T-helper 2 cell treated with Interferon-gamma antibody and Interleukin-4, amounts not matched to agents 100 ng/mL and 5 ng/mL, for 36 hours (primary cell): Measurements from ENCODE around the gene IQSEC1. TPM values are rescaled to one million over a fixed set of nuclear protein-coding genes. Genes with fewer than 3 reads are reported as not detected.

Experiments used
- intact Hi-C: fragments of 100-400 bp; cut with micrococcal nuclease; formaldehyde crosslinking; loops from one replicate; pipeline ENCODE4 v1.15.1; 2023
- total RNA-seq: library from RNA; stranded (reverse); gene quantifications from 2 replicates; pipeline ENCODE4 v1.2.3, GENCODE V29; 2022

Gene IQSEC1
- total RNA-seq, 1 donor from 2014 or later, result 50.3 TPM

GRCh38 chr3:13031621-13032020, 41.6 kb downstream of the IQSEC1 start:
- intact Hi-C loops, result no loop called here

GRCh38 chr3:13030684-13031083, 42.5 kb downstream of the IQSEC1 start:
- intact Hi-C loops, result no loop called here

DNA sequence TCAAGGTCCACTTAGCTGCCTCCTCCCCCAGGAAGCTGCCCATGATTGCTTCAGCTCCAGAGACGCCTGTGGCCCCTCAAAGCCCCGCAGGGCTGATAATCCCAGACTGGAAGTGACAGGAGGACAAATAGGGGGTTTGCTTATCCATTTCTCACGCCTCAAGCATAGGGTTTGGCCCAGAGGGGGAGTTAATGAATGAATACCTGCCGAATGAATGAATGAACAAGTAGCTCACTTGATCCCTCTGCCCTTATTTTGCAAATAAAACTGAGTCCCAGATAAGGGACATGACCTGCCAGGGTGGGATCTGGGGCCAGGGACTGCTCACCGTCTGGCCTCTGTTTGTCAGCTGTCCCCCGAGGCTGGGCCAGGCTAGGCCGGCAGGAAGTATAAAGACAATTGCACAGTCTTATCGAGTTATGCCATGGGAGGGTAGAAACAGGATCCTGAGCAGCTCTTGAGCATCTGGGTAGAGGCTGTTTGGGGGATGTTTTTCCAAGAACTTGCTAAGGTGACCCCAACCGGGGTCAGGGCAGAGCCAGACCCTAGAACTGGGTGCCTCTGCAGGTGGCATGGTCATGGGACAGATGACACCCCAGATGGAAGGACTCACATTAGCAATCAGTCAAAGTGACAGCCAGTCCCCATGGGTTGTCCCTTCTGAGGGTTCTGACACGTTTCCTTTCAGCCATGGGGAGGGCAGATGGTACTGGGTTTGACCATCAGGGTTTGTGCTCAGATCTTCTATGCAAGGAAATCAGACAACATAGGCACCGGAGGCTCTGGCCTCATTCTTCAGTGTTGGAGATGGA, 45.0 kb downstream of the IQSEC1 start:
- intact Hi-C loops, result no loop called here

DNA sequence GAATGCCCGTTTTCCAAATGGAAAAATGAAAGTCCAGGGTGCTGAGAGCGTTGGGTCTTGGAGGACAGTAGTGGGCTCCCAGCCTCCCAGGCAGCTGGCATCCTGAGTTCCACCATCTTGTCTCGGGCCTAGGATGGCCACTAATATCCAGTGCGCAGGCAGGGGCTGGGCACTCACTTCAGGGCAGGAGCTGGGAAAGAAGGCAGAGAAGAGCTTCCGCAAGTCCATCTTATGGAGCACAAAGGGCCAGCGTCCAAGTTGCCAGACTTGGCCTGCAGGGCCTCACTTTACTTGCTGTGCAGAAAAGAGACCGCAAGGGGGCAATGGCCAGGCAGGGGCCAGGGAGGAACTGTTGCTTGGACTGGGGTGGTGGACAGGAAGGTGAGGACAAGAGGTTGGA, 46.1 kb downstream of the IQSEC1 start:
- intact Hi-C loops, result no loop called here

GRCh38 chr3:13026534-13026933, 46.7 kb downstream of the IQSEC1 start:
- intact Hi-C loops, result no loop called here

DNA sequence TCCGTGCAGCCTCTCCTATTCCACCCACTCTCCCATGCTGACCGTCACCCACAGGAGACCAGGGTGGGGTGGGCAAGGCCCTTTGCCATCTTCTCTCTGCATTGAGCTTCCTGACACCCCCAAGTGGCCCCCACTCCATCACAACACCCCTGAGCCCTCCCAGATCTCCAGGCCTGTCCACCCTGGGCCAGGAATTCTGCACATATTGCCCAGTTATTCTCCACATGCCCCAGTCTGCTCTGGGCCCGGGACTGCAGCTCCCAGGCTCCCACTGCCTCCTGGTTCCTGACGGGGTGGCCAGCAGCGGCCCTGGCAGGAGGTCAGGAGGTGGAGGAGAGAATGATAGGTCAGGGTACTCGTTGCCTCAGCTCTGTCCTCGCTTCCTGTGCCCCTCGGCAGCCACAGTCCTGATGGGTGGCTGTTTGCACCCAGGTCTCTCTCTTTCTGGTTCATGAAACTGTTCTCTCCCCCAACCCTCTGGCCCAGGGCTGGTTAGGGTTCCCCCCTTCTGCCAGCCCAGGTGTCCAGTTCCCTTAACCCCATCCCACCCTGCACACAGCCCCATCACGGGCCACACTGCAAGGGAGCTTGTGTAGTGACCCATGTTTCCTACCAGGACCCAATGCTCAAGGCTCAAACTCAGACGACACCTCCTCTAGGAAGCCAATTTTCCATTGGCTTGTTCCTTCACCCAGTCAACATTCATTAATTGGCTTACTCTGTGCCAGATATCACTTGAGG, 47.3 kb downstream of the IQSEC1 start:
- intact Hi-C loops, result no loop called here

GRCh38 chr3:13025090-13025489, 48.1 kb downstream of the IQSEC1 start:
- intact Hi-C loops, result no loop called here

- intact Hi-C loops, result no loop called here
These were observed 48.5 kb downstream of the IQSEC1 start for GRCh38 chr3:13024765-13025065.

DNA sequence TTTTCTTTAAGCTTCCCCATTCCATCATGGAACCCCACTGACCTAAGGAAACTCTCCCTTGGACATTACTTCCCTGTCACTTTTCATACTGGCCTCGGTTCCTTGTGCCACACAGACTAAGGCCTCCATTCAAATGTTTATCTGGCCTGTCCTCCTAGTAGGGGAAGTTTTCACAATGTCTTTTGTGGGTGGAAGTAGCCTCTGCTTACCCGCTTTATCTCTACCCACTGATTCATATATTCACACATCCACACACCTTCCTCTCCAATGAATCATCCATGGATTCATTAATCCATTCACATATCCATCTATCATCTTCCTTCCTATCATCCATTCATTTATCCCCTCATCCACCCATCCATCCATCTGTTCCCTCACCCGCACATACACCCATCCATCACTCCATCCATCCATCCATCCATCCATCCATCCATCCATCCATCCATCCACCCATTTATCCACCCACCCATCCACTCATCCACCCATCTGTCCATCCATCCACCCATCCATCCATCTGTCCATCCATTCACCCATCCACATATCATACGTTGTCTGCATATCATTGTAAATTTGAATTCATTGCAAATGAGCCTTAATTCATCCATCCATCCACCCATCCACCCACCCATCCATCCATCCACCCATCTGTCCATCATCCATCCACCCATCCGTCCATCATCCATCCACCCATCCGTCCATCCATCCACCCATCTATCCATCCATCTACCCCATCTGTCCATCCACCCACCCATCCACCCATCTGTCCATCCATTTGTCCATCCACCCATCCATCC, 49.1 kb downstream of the IQSEC1 start:
- intact Hi-C loops, result no loop called here

- intact Hi-C loops, result no loop called here
These were observed 49.8 kb downstream of the IQSEC1 start for GRCh38 chr3:13023235-13023970.

- intact Hi-C loops, result no loop called here
These were observed 50.6 kb downstream of the IQSEC1 start for GRCh38 chr3:13022348-13023234.

- intact Hi-C loops, result no loop called here
These were observed 51.8 kb downstream of the IQSEC1 start for GRCh38 chr3:13021141-13022114.

GRCh38 chr3:13020159-13020750, 53.0 kb downstream of the IQSEC1 start:
- intact Hi-C loops, result no loop called here

- intact Hi-C loops, result loop anchor here (5.0 kb wide), 1 partner anchor 52 kb away; no protein-coding TSS in a partner anchor
These were observed 53.8 kb downstream of the IQSEC1 start for GRCh38 chr3:13019243-13020095.

- intact Hi-C loops, result loop anchor here (5.0 kb wide), 1 partner anchor 51 kb away; no protein-coding TSS in a partner anchor
These were observed 54.5 kb downstream of the IQSEC1 start for GRCh38 chr3:13018561-13019242.

- intact Hi-C loops, result loop anchor here (5.0 kb wide), 1 partner anchor 51 kb away; no protein-coding TSS in a partner anchor
These were observed 55.2 kb downstream of the IQSEC1 start for GRCh38 chr3:13018043-13018451.
